Measurements from ENCODE around the gene STK24. TPM values are rescaled to one million over a fixed set of nuclear protein-coding genes. Genes with fewer than 3 reads are reported as not detected.
A peak's percentile ranks its signal among the peaks of the same experiment; 100 is the strongest.

STK24 gene
- total RNA-seq, 1 donor from 2014 or later = 44.2 TPM

- DNase-seq (ENCODE audit: low spot score) (peak; percentile 58), ATAC-seq (peak; percentile 80)
- intact Hi-C loops (cut with DNase I) = no loop called here
Observed at GRCh38 chr13:98411617-98412265, 165.2 kb downstream of the STK24 start.

- intact Hi-C loops (cut with DNase I) = no loop called here
- ATAC-seq (no peak), DNase-seq (ENCODE audit: low spot score) (no peak)
Observed at GRCh38 chr13:98411013-98411412, 165.9 kb downstream of the STK24 start.

- intact Hi-C loops (cut with DNase I) = no loop called here
- DNase-seq (ENCODE audit: low spot score) (no peak), ATAC-seq (no peak)
Observed at GRCh38 chr13:98410612-98411011, 166.3 kb downstream of the STK24 start.

GRCh38 chr13:98409281-98409680, 167.6 kb downstream of the STK24 start:
- no peak for ATAC-seq
- intact Hi-C loops (cut with DNase I) = no loop called here
- DNase-seq (ENCODE audit: low spot score) = no peak

GRCh38 chr13:98407575-98407974, 169.3 kb downstream of the STK24 start:
- intact Hi-C loops (cut with DNase I) = no loop called here
- DNase-seq (ENCODE audit: low spot score) (no peak), ATAC-seq (no peak)

GRCh38 chr13:98406971-98407370, 169.9 kb downstream of the STK24 start:
- intact Hi-C loops (cut with DNase I) = no loop called here
- ATAC-seq (no peak), DNase-seq (ENCODE audit: low spot score) (no peak)

- DNase-seq (ENCODE audit: low spot score) = no peak
- intact Hi-C loops (cut with DNase I) = no loop called here
- no peak for ATAC-seq
Observed at GRCh38 chr13:98406427-98406826, 170.5 kb downstream of the STK24 start.

- DNase-seq (ENCODE audit: low spot score) (no peak), ATAC-seq (no peak)
- intact Hi-C loops (cut with DNase I) = no loop called here
Observed at GRCh38 chr13:98405690-98406344, 171.1 kb downstream of the STK24 start.

GRCh38 chr13:98405107-98405571, 171.8 kb downstream of the STK24 start:
- intact Hi-C loops (cut with DNase I) = no loop called here
- no peak for ATAC-seq
- no peak for DNase-seq (ENCODE audit: low spot score)

GRCh38 chr13:98403076-98403475, 173.8 kb downstream of the STK24 start:
- no peak for ATAC-seq
- no peak for DNase-seq (ENCODE audit: low spot score)
- intact Hi-C loops (cut with DNase I) = no loop called here

- no peak for ATAC-seq
- DNase-seq (ENCODE audit: low spot score) = no peak
- intact Hi-C loops (cut with DNase I) = no loop called here
Observed at GRCh38 chr13:98401934-98402333, 175.0 kb downstream of the STK24 start.

- ATAC-seq = no peak
- DNase-seq (ENCODE audit: low spot score) = no peak
- intact Hi-C loops (cut with DNase I) = no loop called here
Observed at GRCh38 chr13:98399756-98400155, 177.2 kb downstream of the STK24 start.

GRCh38 chr13:98398581-98398980, 178.3 kb downstream of the STK24 start:
- intact Hi-C loops (cut with DNase I) = no loop called here
- ATAC-seq = no peak
- DNase-seq (ENCODE audit: low spot score) = no peak

GRCh38 chr13:98397861-98398260, 179.0 kb downstream of the STK24 start:
- ATAC-seq (no peak), DNase-seq (ENCODE audit: low spot score) (no peak)
- intact Hi-C loops (cut with DNase I) = no loop called here

- intact Hi-C loops (cut with DNase I) = no loop called here
- no peak for DNase-seq (ENCODE audit: low spot score)
- peak; percentile 78 for ATAC-seq
Observed at GRCh38 chr13:98397221-98397620, 179.7 kb downstream of the STK24 start.

GRCh38 chr13:98396071-98396710, 180.7 kb downstream of the STK24 start:
- no peak for ATAC-seq
- intact Hi-C loops (cut with DNase I) = no loop called here

More at GRCh38 chr13:98396071-98396710, 180.7 kb downstream of the STK24 start:
- DNase-seq (ENCODE audit: low spot score) = no peak

Measured in sciatic nerve (tissue), 2 donors.